GM15510 (cell line): ENCODE results near the gene HAO1.

ENCODE experiments used
- POLR2A ChIP-seq: IDR thresholded peaks from 3 replicates; pipeline ENCODE4 v1.6.1; 2011; ENCODE audit warnings: borderline replicate concordance; ENCODE audit not compliant: insufficient read length; ENCODE audit errors: extremely low read depth

The HAO1 gene

GRCh38 chr20:7940341-7940740 lies at the start of gene HAO1:
Gene HAO1, minus strand, starts transcription at chr20:7940458. Its CDS starts 36 bp downstream, at chr20:7940422.
- no peak for TF ChIP-seq POLR2A

GRCh38 chr20:7989379-7989778 lies 49.1 kb upstream of the HAO1 start:
- no peak for TF ChIP-seq POLR2A

GRCh38 chr20:7985916-7986315 lies 45.7 kb upstream of the HAO1 start:
- TF ChIP-seq POLR2A, result no peak

- no peak for TF ChIP-seq POLR2A
These were observed 43.9 kb upstream of the HAO1 start for GRCh38 chr20:7984192-7984591.

GRCh38 chr20:7981374-7981773 lies 41.1 kb upstream of the HAO1 start:
- TF ChIP-seq POLR2A, result no peak

- no peak for TF ChIP-seq POLR2A
These were observed 40.2 kb upstream of the HAO1 start for GRCh38 chr20:7980332-7981046.

GRCh38 chr20:7977709-7978108 lies 37.5 kb upstream of the HAO1 start:
- TF ChIP-seq POLR2A, result no peak

- no peak for TF ChIP-seq POLR2A
These were observed 35.7 kb upstream of the HAO1 start for GRCh38 chr20:7975851-7976414.

- TF ChIP-seq POLR2A, result no peak
These were observed 34.7 kb upstream of the HAO1 start for GRCh38 chr20:7974785-7975435.

- no peak for TF ChIP-seq POLR2A
These were observed 31.4 kb upstream of the HAO1 start for GRCh38 chr20:7971536-7972280.

GRCh38 chr20:7967199-7967844 lies 27.1 kb upstream of the HAO1 start:
- no peak for TF ChIP-seq POLR2A

GRCh38 chr20:7966176-7966575 lies 25.9 kb upstream of the HAO1 start:
- TF ChIP-seq POLR2A, result no peak

GRCh38 chr20:7959484-7959883 lies 19.2 kb upstream of the HAO1 start:
- TF ChIP-seq POLR2A, result no peak

GRCh38 chr20:7950387-7950786 lies 10.1 kb upstream of the HAO1 start:
- TF ChIP-seq POLR2A, result no peak

- TF ChIP-seq POLR2A, result no peak
These were observed 3.6 kb upstream of the HAO1 start for GRCh38 chr20:7943891-7944290.

- TF ChIP-seq POLR2A, result no peak
These were observed 595 bp downstream of the HAO1 start for GRCh38 chr20:7939663-7940062.

GRCh38 chr20:7938058-7938457 lies 2.2 kb downstream of the HAO1 start:
- TF ChIP-seq POLR2A, result no peak
